ENCODE data around the gene FOXL1. TPM values are rescaled to one million over a fixed set of nuclear protein-coding genes. Genes with fewer than 3 reads are reported as not detected.
"Not testable (repeated sequence)": the region's sequence is repeated elsewhere in the genome, so short reads cannot be mapped to it uniquely, and the experiment has no call there.

Gene FOXL1
- total RNA-seq, 2 experiments from 2014 or later = not detected

DNA sequence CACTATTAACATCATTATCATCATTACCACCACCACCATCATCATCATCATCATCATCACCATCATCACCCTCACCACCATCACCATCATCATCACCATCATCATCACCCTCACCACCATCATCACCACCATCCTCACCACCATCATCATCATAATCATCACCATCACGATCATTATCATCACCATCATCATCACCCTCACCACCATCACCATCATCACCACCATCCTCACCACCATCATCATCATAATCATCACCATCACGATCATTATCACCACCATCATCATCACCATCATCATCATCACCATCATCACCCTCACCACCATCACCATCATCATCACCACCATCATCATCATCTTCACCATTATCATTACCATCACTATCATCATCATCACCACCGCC lies 9.6 kb downstream of the FOXL1 start:
- POLR2A ChIA-PET; H3K36me3 Mint-ChIP-seq (ENCODE audit: low read depth); intact Hi-C loops (cut with DNase I, micrococcal nuclease); H3K4me1 Mint-ChIP-seq; ATAC-seq; DNase-seq; H3K4me3 Mint-ChIP-seq; H3K9me3 Mint-ChIP-seq (ENCODE audit: low read depth); CTCF ChIA-PET; H3K27ac Mint-ChIP-seq: not testable (repeated sequence)
- H3K27me3 Mint-ChIP-seq = peaks cover 19% of the 10 kb centered on the region

DNA sequence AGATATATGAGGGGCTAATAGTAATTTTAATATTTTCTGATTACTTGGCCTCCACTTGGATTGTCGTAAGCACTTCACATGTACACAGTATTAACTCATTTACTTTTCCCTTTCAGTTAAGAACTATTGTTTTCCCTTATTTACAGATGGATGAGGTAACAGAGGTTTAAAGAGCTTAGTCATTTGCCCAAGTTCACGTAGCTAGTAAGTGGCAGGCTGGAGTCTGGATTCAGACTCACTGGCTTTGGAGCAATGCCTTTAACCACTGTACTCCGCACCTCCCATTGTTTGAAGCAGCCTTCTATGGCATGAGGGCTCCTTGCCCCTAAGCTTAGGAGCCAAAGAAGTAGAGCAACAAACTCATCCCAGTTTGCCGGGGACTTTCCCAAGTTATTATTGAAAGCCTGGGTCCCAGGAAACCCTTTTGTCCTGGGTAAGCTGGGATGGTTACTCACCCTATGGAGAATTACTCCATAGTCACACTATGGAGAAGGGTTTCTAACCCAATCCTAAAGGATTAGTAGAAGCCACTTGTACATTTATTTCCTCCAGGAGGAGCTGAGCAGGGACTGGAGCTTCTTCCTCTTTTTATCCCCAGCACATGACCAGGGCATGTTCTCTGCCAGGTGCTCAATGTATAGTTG lies 12.3 kb downstream of the FOXL1 start:
- Mint-ChIP-seq H3K27me3 (peaks cover 28% of the 10 kb centered on the region), H3K27ac (no peak overlapping the region), H3K4me3 (no peak overlapping the region), H3K9me3 (ENCODE audit: low read depth) (no peaks in the 10 kb centered on the region), H3K4me1 (peaks cover 6% of the 10 kb centered on the region), H3K36me3 (ENCODE audit: low read depth) (no peaks in the 10 kb centered on the region)
- POLR2A ChIA-PET = no interaction called here
- CTCF ChIA-PET = no interaction called here
- ATAC-seq (no peak), DNase-seq (no peak)
- intact Hi-C loops (cut with DNase I, micrococcal nuclease) = no loop called here

DNA sequence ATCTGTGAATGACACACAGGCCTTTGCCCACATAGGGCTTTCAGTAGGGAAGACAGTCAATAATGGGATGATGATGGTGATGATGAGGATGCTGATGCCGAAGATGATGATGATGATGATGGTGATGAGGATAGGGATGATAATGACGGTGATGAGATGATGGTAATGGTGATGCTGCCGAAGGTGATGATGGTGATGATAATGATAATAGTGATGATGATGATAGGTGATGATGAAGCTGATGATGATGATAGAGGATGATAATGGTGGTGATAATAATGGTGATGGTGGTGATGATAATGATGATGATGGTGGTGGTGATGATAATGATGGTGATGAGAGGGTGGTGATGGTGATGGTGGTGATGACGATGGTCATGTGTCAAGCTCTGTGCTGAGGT lies 12.9 kb downstream of the FOXL1 start:
- intact Hi-C loops (cut with DNase I, micrococcal nuclease) = no loop called here
- CTCF ChIA-PET = no interaction called here
- Mint-ChIP-seq H3K36me3 (ENCODE audit: low read depth) (no peaks in the 10 kb centered on the region), H3K4me1 (peaks cover 6% of the 10 kb centered on the region), H3K9me3 (ENCODE audit: low read depth) (no peaks in the 10 kb centered on the region), H3K27ac (no peak overlapping the region), H3K4me3 (no peak overlapping the region), H3K27me3 (peaks cover 30% of the 10 kb centered on the region)
- ATAC-seq = no peak
- DNase-seq = no peak
- POLR2A ChIA-PET = no interaction called here

DNA sequence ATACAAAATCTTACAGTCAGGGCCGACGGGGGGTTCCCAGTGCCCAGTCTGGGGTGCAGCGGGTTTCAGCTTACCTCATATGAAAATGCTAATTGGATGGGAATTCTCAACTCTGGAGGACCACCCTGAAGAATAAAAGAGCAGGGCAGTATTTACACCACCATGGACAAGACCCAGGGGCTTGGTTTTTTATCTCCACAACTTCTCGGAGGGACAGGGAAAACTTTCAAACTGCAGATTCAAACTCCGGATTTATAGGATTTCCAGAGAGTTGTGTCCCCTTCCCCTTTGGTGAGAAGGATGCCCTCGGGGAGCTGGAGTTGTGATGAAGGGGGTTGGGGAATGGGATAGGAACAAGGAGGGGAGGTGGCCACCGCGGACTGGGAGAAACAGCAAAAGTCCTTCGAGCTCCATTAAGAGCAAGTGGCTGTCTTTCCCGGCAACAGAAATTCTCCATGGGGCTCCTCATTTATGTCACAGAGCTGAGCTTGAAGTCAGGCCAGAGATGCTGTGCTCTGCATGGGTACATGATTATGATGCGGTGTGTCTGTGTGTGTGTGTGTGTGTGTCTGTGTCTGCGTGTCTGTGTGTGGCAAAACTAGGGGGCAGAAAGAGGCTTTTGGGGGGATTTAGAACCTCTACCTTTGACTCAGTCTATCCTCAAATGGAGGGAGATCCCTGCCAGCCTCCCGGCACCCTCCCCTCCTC lies 15.7 kb downstream of the FOXL1 start:
- H3K27ac Mint-ChIP-seq = no peak overlapping the region
- CTCF ChIA-PET = interaction anchor here (0.6 kb wide), 1 partner anchor 428 kb away, joined by 3 read pairs; no protein-coding TSS in a partner anchor
- peaks cover 37% of the 10 kb centered on the region for H3K27me3 Mint-ChIP-seq
- no peaks in the 10 kb centered on the region for H3K9me3 Mint-ChIP-seq (ENCODE audit: low read depth)
- POLR2A ChIA-PET = no interaction called here
- intact Hi-C loops (cut with DNase I, micrococcal nuclease) = no loop called here
- ATAC-seq (no peak), DNase-seq (no peak)
- peaks cover 6% of the 10 kb centered on the region for H3K4me1 Mint-ChIP-seq
- H3K4me3 Mint-ChIP-seq = no peak overlapping the region
- no peaks in the 10 kb centered on the region for H3K36me3 Mint-ChIP-seq (ENCODE audit: low read depth)

DNA sequence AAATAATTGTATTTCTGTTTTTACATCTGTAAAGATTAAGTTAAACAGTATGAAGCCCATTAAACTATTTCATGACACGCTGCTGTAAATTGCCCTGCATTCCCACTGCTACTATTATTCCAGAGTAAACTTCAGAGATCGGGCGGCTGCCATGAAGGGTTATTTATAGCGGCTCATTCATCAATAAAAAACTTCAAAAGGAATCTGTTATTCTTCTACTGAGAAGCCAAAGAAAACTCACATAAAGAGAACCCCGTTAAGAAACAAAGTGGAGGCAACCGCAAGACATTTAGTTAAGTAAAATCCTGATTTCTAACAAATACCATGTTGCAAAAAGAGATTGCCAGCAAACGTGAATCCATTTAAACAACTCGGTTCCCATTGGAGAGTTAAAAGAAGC lies 16.4 kb downstream of the FOXL1 start:
- intact Hi-C loops (cut with DNase I, micrococcal nuclease) = no loop called here
- ATAC-seq (no peak), DNase-seq (no peak)
- H3K9me3 Mint-ChIP-seq (ENCODE audit: low read depth) = no peaks in the 10 kb centered on the region
- H3K36me3 Mint-ChIP-seq (ENCODE audit: low read depth) = no peaks in the 10 kb centered on the region
- peaks cover 36% of the 10 kb centered on the region for H3K27me3 Mint-ChIP-seq
- H3K4me3 Mint-ChIP-seq = no peak overlapping the region
- ChIA-PET POLR2A (no interaction called here), CTCF (no interaction called here)
- H3K27ac Mint-ChIP-seq = no peak overlapping the region
- peaks cover 6% of the 10 kb centered on the region for H3K4me1 Mint-ChIP-seq

DNA sequence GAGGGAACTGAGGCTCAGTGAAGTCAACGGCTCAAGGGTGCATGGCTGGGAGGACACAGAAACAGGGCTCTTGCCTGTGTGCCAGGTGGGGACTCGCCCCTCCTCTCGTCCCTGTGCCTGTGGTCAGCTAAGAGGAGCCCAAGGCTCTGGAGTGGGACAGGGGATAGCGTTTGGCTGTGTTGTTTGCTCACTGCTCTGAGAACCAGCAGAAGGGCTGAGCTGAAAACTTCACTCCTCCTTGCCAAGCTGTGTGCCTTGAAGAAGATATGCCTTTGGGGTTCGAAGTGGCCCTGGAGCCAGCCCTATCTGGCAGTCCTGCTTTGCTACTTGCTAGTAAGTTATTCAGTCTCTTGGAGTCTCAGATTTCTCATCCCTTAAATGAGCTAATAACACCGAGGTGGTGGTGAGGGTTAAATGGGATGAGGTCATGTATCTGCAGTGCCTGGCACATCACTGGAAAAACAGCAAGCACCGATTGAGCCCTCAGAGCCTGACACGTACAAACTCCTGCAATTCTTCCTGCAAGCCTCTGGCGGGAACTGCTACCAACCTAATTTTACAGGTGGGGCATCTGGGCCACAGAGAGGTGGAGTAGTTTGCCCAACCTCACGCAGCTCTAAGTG lies 17.7 kb downstream of the FOXL1 start:
- no peak for DNase-seq
- Mint-ChIP-seq H3K27ac (no peak overlapping the region), H3K27me3 (peaks cover 40% of the 10 kb centered on the region), H3K4me1 (peaks cover 6% of the 10 kb centered on the region), H3K4me3 (no peak overlapping the region), H3K36me3 (ENCODE audit: low read depth) (no peaks in the 10 kb centered on the region), H3K9me3 (ENCODE audit: low read depth) (no peaks in the 10 kb centered on the region)
- intact Hi-C loops (cut with DNase I, micrococcal nuclease) = no loop called here
- no peak for ATAC-seq
- ChIA-PET CTCF (interaction anchor here (0.7 kb wide), 1 partner anchor 278 kb away, joined by 4 read pairs; no protein-coding TSS in a partner anchor), POLR2A (no interaction called here)

DNA sequence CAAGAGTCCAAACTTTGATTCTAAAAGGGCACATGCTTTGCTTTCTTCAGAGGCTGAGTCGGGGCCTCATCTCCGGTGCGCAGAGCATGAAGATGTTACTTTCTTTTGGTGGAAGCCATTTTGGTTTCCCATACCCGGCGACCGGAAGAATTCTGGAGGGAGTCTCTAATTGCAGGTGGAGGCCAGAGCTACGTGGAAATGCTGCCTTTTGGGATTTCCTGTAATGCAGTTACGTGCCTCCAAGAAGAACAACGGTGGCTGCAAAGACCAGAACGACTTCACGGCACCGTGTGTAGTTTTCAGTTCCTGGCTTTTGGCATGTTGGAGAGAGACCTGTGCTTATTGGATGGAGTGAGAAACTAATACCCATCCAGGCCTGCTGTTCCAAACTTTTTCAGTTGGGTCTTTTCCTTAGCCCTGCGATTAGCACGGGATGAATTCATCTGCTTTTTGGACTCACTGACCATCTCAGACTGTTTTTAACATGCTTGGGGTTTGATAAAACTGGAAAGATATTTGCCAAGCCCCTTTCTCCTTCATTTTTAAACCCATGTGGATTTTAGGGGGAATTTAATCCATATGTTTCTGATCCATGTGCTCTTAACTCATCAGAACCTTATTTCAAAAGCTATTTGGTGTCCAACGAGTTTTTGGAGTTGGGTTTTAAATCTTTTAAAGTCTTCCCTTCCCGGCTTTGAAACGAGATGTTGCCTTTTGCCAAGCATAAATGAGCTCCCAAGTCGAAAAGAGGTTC lies 19.0 kb downstream of the FOXL1 start:
- DNase-seq (no peak), ATAC-seq (no peak)
- peaks cover 36% of the 10 kb centered on the region for H3K27me3 Mint-ChIP-seq
- peaks cover 6% of the 10 kb centered on the region for H3K4me1 Mint-ChIP-seq
- H3K27ac Mint-ChIP-seq = no peak overlapping the region
- intact Hi-C loops (cut with DNase I, micrococcal nuclease) = no loop called here
- ChIA-PET POLR2A (interaction anchor here (0.7 kb wide), 1 partner anchor 256 kb away, joined by 3 read pairs; no protein-coding TSS in a partner anchor), CTCF (no interaction called here)
- H3K36me3 Mint-ChIP-seq (ENCODE audit: low read depth) = no peaks in the 10 kb centered on the region
- H3K4me3 Mint-ChIP-seq = no peak overlapping the region
- no peaks in the 10 kb centered on the region for H3K9me3 Mint-ChIP-seq (ENCODE audit: low read depth)

DNA sequence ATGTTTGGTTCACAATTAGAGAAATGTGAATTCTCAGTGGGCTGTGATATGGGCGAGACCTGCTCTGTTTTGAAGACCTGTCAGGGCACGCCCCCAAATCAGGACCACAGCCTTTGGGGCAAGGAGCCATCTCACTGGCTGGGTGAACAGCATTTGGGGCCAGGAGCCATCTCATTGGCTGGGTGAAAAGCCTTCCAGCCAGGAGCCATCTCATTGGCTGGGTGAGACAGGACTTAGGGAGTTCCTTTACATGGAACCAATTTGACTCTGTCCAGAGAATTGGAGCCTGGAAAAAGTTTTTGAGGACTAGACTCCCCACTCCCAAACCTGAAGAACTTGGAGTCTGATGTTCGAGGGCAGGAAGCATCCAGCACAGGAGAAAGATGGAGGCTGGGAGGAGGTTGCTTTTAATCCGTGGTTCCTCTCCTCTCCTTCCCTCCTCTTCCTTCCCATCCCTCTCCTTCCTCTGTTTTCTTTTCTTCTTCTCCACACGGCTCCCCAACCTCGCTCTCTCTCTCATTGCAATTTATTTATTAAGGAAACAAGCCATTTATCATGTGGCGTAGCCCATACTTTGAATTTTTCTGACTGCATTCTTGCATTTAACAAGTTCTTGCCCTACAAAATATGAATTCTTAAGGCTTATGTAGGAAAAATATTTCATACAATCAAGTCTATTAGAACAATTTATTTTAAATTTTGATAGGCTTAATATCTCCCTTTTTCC lies 19.7 kb downstream of the FOXL1 start:
- no peak overlapping the region for H3K4me3 Mint-ChIP-seq
- peaks cover 36% of the 10 kb centered on the region for H3K27me3 Mint-ChIP-seq
- ATAC-seq = no peak
- H3K27ac Mint-ChIP-seq = no peak overlapping the region
- H3K36me3 Mint-ChIP-seq (ENCODE audit: low read depth) = no peaks in the 10 kb centered on the region
- intact Hi-C loops (cut with DNase I, micrococcal nuclease) = no loop called here
- H3K4me1 Mint-ChIP-seq = peaks cover 6% of the 10 kb centered on the region
- DNase-seq = no peak
- no peaks in the 10 kb centered on the region for H3K9me3 Mint-ChIP-seq (ENCODE audit: low read depth)
- CTCF ChIA-PET = no interaction called here
- POLR2A ChIA-PET = interaction anchor here (0.7 kb wide), 1 partner anchor 255 kb away, joined by 3 read pairs; no protein-coding TSS in a partner anchor

DNA sequence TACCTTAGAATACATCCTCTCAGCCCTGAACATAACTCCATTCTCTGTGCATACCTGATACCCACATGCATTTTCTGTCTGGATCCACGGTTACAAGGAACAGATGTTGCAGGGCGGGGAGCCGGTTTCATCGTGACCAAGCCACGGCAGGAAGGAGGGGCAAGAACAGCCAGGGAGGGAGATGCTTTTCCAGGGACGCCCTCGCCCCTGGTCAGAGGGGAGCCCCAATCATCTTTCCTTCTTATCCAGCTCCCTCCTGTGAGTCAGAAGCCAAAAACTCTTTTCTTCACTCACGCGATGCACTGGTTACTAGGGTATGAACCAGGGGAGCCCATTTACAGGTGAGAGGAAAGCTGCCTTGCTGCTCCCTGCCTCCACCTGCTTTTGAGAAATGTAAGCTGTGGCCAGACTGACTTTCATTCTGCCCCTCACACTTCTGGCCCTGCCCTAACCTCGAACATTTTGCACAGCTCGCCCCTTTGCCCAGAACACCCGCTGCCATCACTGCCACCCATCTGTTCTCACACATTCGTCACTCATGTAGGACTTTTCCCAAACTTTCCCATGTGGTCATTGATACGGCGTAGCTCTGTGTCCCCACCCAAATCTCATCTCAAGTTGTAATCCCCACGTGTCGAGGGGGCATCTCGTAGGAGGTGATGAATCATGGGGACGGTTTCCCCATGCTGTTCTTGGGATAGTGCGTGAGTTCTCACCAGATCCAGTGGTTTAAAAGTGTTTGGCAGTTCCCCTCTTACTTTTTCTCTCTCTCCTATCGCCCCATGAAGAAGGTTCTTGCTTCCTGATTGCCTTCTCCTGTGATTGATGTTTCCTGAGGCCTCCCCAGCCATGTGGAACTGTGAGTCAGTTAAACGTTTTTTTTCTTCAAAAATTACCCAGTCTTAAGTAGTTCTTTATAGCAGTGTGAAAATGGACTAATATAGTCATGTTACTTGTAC lies 20.5 kb downstream of the FOXL1 start:
- ATAC-seq (no peak), DNase-seq (no peak)
- CTCF ChIA-PET = no interaction called here
- peaks cover under 1% of the 10 kb centered on the region for H3K9me3 Mint-ChIP-seq (ENCODE audit: low read depth)
- peaks cover 28% of the 10 kb centered on the region for H3K27me3 Mint-ChIP-seq
- H3K4me1 Mint-ChIP-seq = no peaks in the 10 kb centered on the region
- H3K36me3 Mint-ChIP-seq (ENCODE audit: low read depth) = no peaks in the 10 kb centered on the region
- H3K27ac Mint-ChIP-seq = no peak overlapping the region
- POLR2A ChIA-PET = no interaction called here
- intact Hi-C loops (cut with DNase I, micrococcal nuclease) = no loop called here
- no peak overlapping the region for H3K4me3 Mint-ChIP-seq

DNA sequence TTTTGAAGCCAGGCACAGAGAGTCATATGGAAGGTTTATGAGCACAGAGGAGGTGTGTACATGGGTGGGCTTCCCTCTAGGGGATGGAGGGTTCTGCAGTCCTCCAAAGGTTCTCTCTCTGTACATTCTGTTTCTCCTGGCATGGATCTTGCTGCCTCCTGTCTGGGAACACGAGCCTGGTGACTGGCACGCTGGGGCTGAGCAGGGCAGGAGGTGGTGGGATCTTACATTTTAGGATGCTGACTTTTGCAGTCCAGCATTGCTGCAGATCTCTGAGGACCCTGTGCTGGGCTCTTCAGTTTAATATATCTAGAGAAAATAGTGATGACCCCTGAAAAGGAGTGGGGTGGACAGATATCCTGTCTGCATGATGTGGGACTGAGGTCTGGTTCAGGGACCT lies 23.0 kb downstream of the FOXL1 start:
- H3K27ac Mint-ChIP-seq = no peak overlapping the region
- ChIA-PET POLR2A (no interaction called here), CTCF (no interaction called here)
- H3K9me3 Mint-ChIP-seq (ENCODE audit: low read depth) = peaks cover 2% of the 10 kb centered on the region
- peaks cover 27% of the 10 kb centered on the region for H3K27me3 Mint-ChIP-seq
- ATAC-seq (no peak), DNase-seq (no peak)
- no peaks in the 10 kb centered on the region for H3K36me3 Mint-ChIP-seq (ENCODE audit: low read depth)
- H3K4me1 Mint-ChIP-seq = peaks cover 7% of the 10 kb centered on the region
- H3K4me3 Mint-ChIP-seq = no peak overlapping the region
- intact Hi-C loops (cut with DNase I, micrococcal nuclease) = no loop called here
